A549 (cell line): ENCODE results near the gene KANSL3.

Source experiments
- BHLHE40 ChIP-seq: IDR thresholded peaks from 2 replicates; pipeline ENCODE4 v1.6.1; 2012; ENCODE audit warnings: low read depth, low read length, inconsistent platforms
- CEBPB ChIP-seq, 2 experiments: fragments of >200 bp in 1 of 2; sonication (Bioruptor Twin) in 1 of 2; formaldehyde crosslinking in 1 of 2; IDR thresholded peaks; 2 replicates each; pipeline ENCODE4 v1.6.1; 2012 to 2016
- CTCF ChIP-seq: fragments of >200 bp; sonication (Bioruptor Twin); formaldehyde crosslinking; IDR thresholded peaks from 3 replicates; pipeline ENCODE4 v1.5.1; 2016
- EP300 ChIP-seq, 2 experiments: fragments of >200 bp; sonication (Bioruptor Twin); formaldehyde crosslinking; IDR thresholded peaks; 2 replicates in 1 of 2; 3 replicates in 1 of 2; pipeline ENCODE4 v1.6.1; 2016 to 2017
- ESRRA ChIP-seq: fragments of 150-350 bp; IDR thresholded peaks from 2 replicates; pipeline ENCODE4 v1.6.1; 2014; ENCODE audit warnings: mild to moderate bottlenecking, low read length, borderline replicate concordance
- HMGXB4 ChIP-seq: fragments of 250-450 bp; sonication (Bioruptor Pico); IDR thresholded peaks from 2 replicates; pipeline ENCODE4 v1.5.0; 2021; ENCODE audit warnings: mild to moderate bottlenecking, moderate library complexity, borderline replicate concordance
- JUN ChIP-seq, 2 experiments: fragments of >200 bp; sonication (Bioruptor Twin); formaldehyde crosslinking; IDR thresholded peaks; 2 replicates in 1 of 2; 3 replicates in 1 of 2; pipeline ENCODE4 v1.6.1; 2016 to 2017
- MAX ChIP-seq: IDR thresholded peaks from 2 replicates; pipeline ENCODE4 v1.6.1; 2012
- MAZ ChIP-seq: fragments of 150-350 bp; IDR thresholded peaks from 2 replicates; pipeline ENCODE4 v1.6.1; 2014; ENCODE audit warnings: antibody characterized with exemption, low read depth, low read length, borderline replicate concordance
- PHF8 ChIP-seq: fragments of 200-600 bp; sonication (generic); IDR thresholded peaks from 2 replicates; pipeline ENCODE4 v1.6.1; 2016; ENCODE audit warnings: low read depth, mild to moderate bottlenecking, antibody characterized with exemption, moderate library complexity, borderline replicate concordance
- POLR2A ChIP-seq: IDR thresholded peaks from 2 replicates; pipeline ENCODE4 v1.6.1; 2012; ENCODE audit warnings: mild to moderate bottlenecking, low read length
- RCOR1 ChIP-seq: fragments of 150-350 bp; IDR thresholded peaks from 2 replicates; pipeline ENCODE4 v1.6.1; 2014; ENCODE audit warnings: antibody characterized with exemption, low read length, low read depth
- REST ChIP-seq: fragments of 200-600 bp; sonication (generic); IDR thresholded peaks from 2 replicates; pipeline ENCODE4 v1.6.1; 2016; ENCODE audit warnings: antibody characterized with exemption, mild to moderate bottlenecking, moderate library complexity
- RFX5 ChIP-seq: fragments of 450-650 bp; IDR thresholded peaks from 2 replicates; pipeline ENCODE4 v1.7.1; 2014; ENCODE audit warnings: antibody characterized with exemption, mild to moderate bottlenecking, moderate library complexity

GRCh38 chr2:96655526-96655925 lies 17.4 kb upstream of the KANSL3 start:
- TF ChIP-seq CTCF (no peak), EP300 (IDR thresholded peaks at IDR 0.05) (no peak), REST (no peak), BHLHE40 (no peak), RFX5 (no peak), POLR2A (no peak), CEBPB (IDR thresholded peaks at IDR 0.05) (no peak), HMGXB4 (CRISPR knock-in tag) (no peak), ESRRA (no peak), JUN (IDR thresholded peaks at IDR 0.05) (no peak), PHF8 (no peak), MAZ (no peak), MAX (no peak), RCOR1 (no peak)
